Neural cell (in vitro differentiated cells): ENCODE results near the gene KLHL3. TPM values are rescaled to one million over a fixed set of nuclear protein-coding genes. Genes with fewer than 3 reads are reported as not detected.

Source experiments
- H2AFZ ChIP-seq: fragments of 200-600, 300-800 bp; sonication (generic), shearing (Covaris generic); 2 replicates; pipeline ENCODE4 v1.6.0; 2014; ENCODE audit warnings: low read depth, mild to moderate bottlenecking, antibody characterized with exemption, low read length, moderate library complexity
- H3F3A ChIP-seq: fragments of 200-600 bp; shearing (Covaris generic); 2 replicates; pipeline ENCODE4 v1.6.1; 2016; ENCODE audit warnings: mild to moderate bottlenecking, moderate library complexity, mixed read lengths, antibody characterized with exemption, low read length; ENCODE audit not compliant: insufficient read depth, poor library complexity, severe bottlenecking
- H3K27ac ChIP-seq: fragments of 200-600, 300-800 bp; sonication (generic), shearing (Covaris generic); 2 replicates; pipeline ENCODE4 v1.5.1; 2014; ENCODE audit warnings: mild to moderate bottlenecking, low read length, moderate library complexity
- H3K27me3 ChIP-seq: fragments of 300-800, 200-600 bp; sonication (generic), shearing (Covaris generic); 2 replicates; pipeline ENCODE4 v1.6.0; 2014; ENCODE audit warnings: mild to moderate bottlenecking, low read depth, low read length, moderate library complexity; ENCODE audit not compliant: insufficient read depth
- H3K36me3 ChIP-seq: fragments of 300-800, 200-600 bp; sonication (generic), shearing (Covaris generic); 2 replicates; pipeline ENCODE4 v1.5.1; 2014; ENCODE audit warnings: mild to moderate bottlenecking, antibody characterized with exemption, low read length, moderate library complexity; ENCODE audit not compliant: insufficient read depth
- H3K4me2 ChIP-seq: fragments of 300-800, 200-600 bp; sonication (generic), shearing (Covaris generic); 2 replicates; pipeline ENCODE4 v1.6.0; 2014; ENCODE audit warnings: mild to moderate bottlenecking, low read length
- H3K4me3 ChIP-seq: fragments of 300-800, 200-600 bp; sonication (generic), shearing (Covaris generic); 2 replicates; pipeline ENCODE4 v1.5.1; 2014; ENCODE audit warnings: mild to moderate bottlenecking, low read length, moderate library complexity
- H3K79me2 ChIP-seq: fragments of 200-600 bp; shearing (Covaris generic); replicated peaks from 2 replicates; pipeline ENCODE4 v1.6.0; 2014; ENCODE audit warnings: mild to moderate bottlenecking, low read length, moderate library complexity; ENCODE audit not compliant: insufficient read depth
- H3K9ac ChIP-seq: fragments of 300-800, 200-600 bp; sonication (generic), shearing (Covaris generic); 2 replicates; pipeline ENCODE4 v1.6.1; 2016; ENCODE audit warnings: mild to moderate bottlenecking, low read length, mixed read lengths
- H3K9me2 ChIP-seq: fragments of 200-600 bp; shearing (Covaris generic); 2 replicates; pipeline ENCODE4 v1.6.1; 2016; ENCODE audit warnings: mild to moderate bottlenecking, low read length, mixed read lengths; ENCODE audit not compliant: insufficient read depth
- H3K9me3 ChIP-seq: fragments of 200-600, 300-800 bp; sonication (generic), shearing (Covaris generic); 2 replicates; pipeline ENCODE4 v1.6.1; 2016; ENCODE audit warnings: mild to moderate bottlenecking, mixed run types, low read length, moderate library complexity, mixed read lengths
- H4K20me1 ChIP-seq: fragments of 200-600 bp; shearing (Covaris generic); 2 replicates; pipeline ENCODE4 v1.6.1; 2016; ENCODE audit warnings: mild to moderate bottlenecking, mixed run types; ENCODE audit not compliant: insufficient read depth
- CTCF ChIP-seq: fragments of 450-650 bp; IDR thresholded peaks from 2 replicates; pipeline ENCODE4 v1.5.1; 2014; ENCODE audit warnings: antibody characterized with exemption, mild to moderate bottlenecking, moderate library complexity; ENCODE audit not compliant: poor library complexity, severe bottlenecking
- EZH2 ChIP-seq: fragments of 200-600, 300-800 bp; shearing (Covaris generic), sonication (generic); IDR thresholded peaks from 2 replicates; pipeline ENCODE4 v1.6.1; 2014; ENCODE audit warnings: antibody characterized with exemption, low read length, borderline replicate concordance, mild to moderate bottlenecking; ENCODE audit not compliant: insufficient read depth, poor library complexity, severe bottlenecking
- MXI1 ChIP-seq: fragments of 450-650 bp; conservative IDR thresholded peaks from 2 replicates; pipeline ENCODE4 v1.6.1; 2014; ENCODE audit warnings: antibody characterized with exemption, mild to moderate bottlenecking; ENCODE audit not compliant: poor library complexity, severe bottlenecking
- POLR2AphosphoS5 ChIP-seq: IDR thresholded peaks from 2 replicates; pipeline ENCODE4 v1.6.1; 2012
- REST ChIP-seq: IDR thresholded peaks from 2 replicates; pipeline ENCODE4 v1.6.1; 2012; ENCODE audit warnings: borderline replicate concordance
- SMC3 ChIP-seq: fragments of 450-650 bp; conservative IDR thresholded peaks from 2 replicates; pipeline ENCODE4 v1.6.1; 2014; ENCODE audit warnings: antibody characterized with exemption, mild to moderate bottlenecking, moderate library complexity; ENCODE audit not compliant: poor library complexity
- polyA plus RNA-seq: library from polyadenylated mRNA; depleted of rRNA; stranded (reverse); fragments of >200 nt; gene quantifications from 2 replicates; pipeline ENCODE4 v1.2.3, GENCODE V29; 2014

KLHL3 gene
- polyA plus RNA-seq, 1 donor from 2014 or later, result 12.9 TPM

GRCh38 chr5:137649228-137649935 lies 86.5 kb downstream of the KLHL3 start:
- peaks cover 4% of the 10 kb centered on the region for H3K9me3 ChIP-seq
- no peaks in the 10 kb centered on the region for H3K9me2 ChIP-seq
- no peak overlapping the region for H2AFZ ChIP-seq
- TF ChIP-seq POLR2AphosphoS5 (no peak), SMC3 (no peak), REST (no peak), EZH2 (no peak), MXI1 (no peak), CTCF (no peak)
- no peaks in the 10 kb centered on the region for H4K20me1 ChIP-seq
- H3K27me3 ChIP-seq, result no peaks in the 10 kb centered on the region
- no peaks in the 10 kb centered on the region for H3K36me3 ChIP-seq
- H3F3A ChIP-seq, result no peaks in the 10 kb centered on the region
- H3K9ac ChIP-seq, result no peak overlapping the region
- H3K4me2 ChIP-seq, result no peak overlapping the region
- no peak overlapping the region for H3K27ac ChIP-seq
- H3K79me2 ChIP-seq, result no peaks in the 10 kb centered on the region
- no peak overlapping the region for H3K4me3 ChIP-seq

GRCh38 chr5:137648361-137648760 lies 87.5 kb downstream of the KLHL3 start:
- H4K20me1 ChIP-seq, result no peaks in the 10 kb centered on the region
- no peak overlapping the region for H3K4me3 ChIP-seq
- no peaks in the 10 kb centered on the region for H3F3A ChIP-seq
- H3K36me3 ChIP-seq, result no peaks in the 10 kb centered on the region
- no peak overlapping the region for H2AFZ ChIP-seq
- no peaks in the 10 kb centered on the region for H3K27me3 ChIP-seq
- peaks cover 4% of the 10 kb centered on the region for H3K9me3 ChIP-seq
- H3K9me2 ChIP-seq, result no peaks in the 10 kb centered on the region
- no peak overlapping the region for H3K27ac ChIP-seq
- no peak overlapping the region for H3K4me2 ChIP-seq
- H3K9ac ChIP-seq, result no peak overlapping the region
- no peaks in the 10 kb centered on the region for H3K79me2 ChIP-seq
- no peak for TF ChIP-seq SMC3
- TF ChIP-seq REST, result no peak
